SK-N-SH treated with all-trans-retinoic acid at 6 μM for 48 hours (cell line): ENCODE data around the gene SPATS2L.

Experiments used
- CREB5 ChIP-seq: fragments of 250-450 bp; sonication (Bioruptor Pico); IDR thresholded peaks from 2 replicates; pipeline ENCODE4 v1.5.1; 2020; ENCODE audit warnings: low read depth, mild to moderate bottlenecking, moderate library complexity
- ISL1 ChIP-seq: fragments of 250-450 bp; sonication (Bioruptor Pico); IDR thresholded peaks from 2 replicates; pipeline ENCODE4 v2.1.2; 2022; ENCODE audit warnings: mild to moderate bottlenecking, moderate library complexity
- PATZ1 ChIP-seq: fragments of 250-450 bp; sonication (Bioruptor Pico); IDR thresholded peaks from 2 replicates; pipeline ENCODE4 v1.8.0; 2020; ENCODE audit warnings: mild to moderate bottlenecking, moderate library complexity, borderline replicate concordance
- TCF4 ChIP-seq: fragments of 250-450 bp; sonication (Bioruptor Pico); IDR thresholded peaks from 2 replicates; pipeline ENCODE4 v1.8.0; 2021; ENCODE audit warnings: mild to moderate bottlenecking, moderate library complexity, borderline replicate concordance
- ZC3H10 ChIP-seq: fragments of 250-450 bp; sonication (Bioruptor Pico); IDR thresholded peaks from 2 replicates; pipeline ENCODE4 v1.5.1; 2021; ENCODE audit warnings: mild to moderate bottlenecking, moderate library complexity
- ZFP3 ChIP-seq: fragments of 250-450 bp; sonication (Bioruptor Pico); IDR thresholded peaks from 2 replicates; pipeline ENCODE4 v1.5.0; 2020; ENCODE audit warnings: mild to moderate bottlenecking, moderate library complexity
- ZNF565 ChIP-seq: fragments of 450-650 bp; formaldehyde crosslinking; conservative IDR thresholded peaks from 2 replicates; pipeline ENCODE4 v1.5.0; 2020; ENCODE audit warnings: low read depth, mild to moderate bottlenecking, moderate library complexity

GRCh38 chr2:200276472-200276871 is 30.0 kb upstream of the SPATS2L start:
- TF ChIP-seq ZNF565 (CRISPR knock-in tag), result no peak
- TF ChIP-seq ZFP3 (CRISPR knock-in tag), result no peak
- no peak for TF ChIP-seq CREB5 (CRISPR knock-in tag)
- no peak for TF ChIP-seq PATZ1
- no peak for TF ChIP-seq TCF4 (CRISPR knock-in tag)
- no peak for TF ChIP-seq ISL1 (CRISPR knock-in tag)
- TF ChIP-seq ZC3H10 (CRISPR knock-in tag), result no peak
